ENCODE results near the gene SH3RF3. TPM values are rescaled to one million over a fixed set of nuclear protein-coding genes. Genes with fewer than 3 reads are reported as not detected.

The SH3RF3 gene
- total RNA-seq, 1 donor from 2014 or later = 7.3 TPM

- Histone ChIP-seq H2AFZ (ENCODE audit: low read depth, low read length) (no peak overlapping the region), H3K4me1 (ENCODE audit: insufficient read depth, low read length) (peaks cover 25% of the 10 kb centered on the region), H3K4me3 (ENCODE audit: insufficient read depth, low read depth, low read length) (no peak overlapping the region), H3K79me2 (ENCODE audit: insufficient read depth, low read length) (peaks cover 14% of the 10 kb centered on the region), H3K9me3 (ENCODE audit: insufficient read depth, low read depth, low read length) (no peaks in the 10 kb centered on the region), H3K9ac (ENCODE audit: low read length) (peak overlapping the region; percentile 35), H3K4me2 (ENCODE audit: low read length) (peak overlapping the region; percentile 78), H3K27me3 (ENCODE audit: insufficient read depth, low read length) (peaks cover 12% of the 10 kb centered on the region), H3K27ac (ENCODE audit: low read depth, low read length) (peak overlapping the region; percentile 76), H4K20me1 (ENCODE audit: insufficient read depth, low read length) (peaks cover 8% of the 10 kb centered on the region), H3K36me3 (ENCODE audit: insufficient read depth, low read length) (no peaks in the 10 kb centered on the region)
- TF ChIP-seq, protein P1, sequence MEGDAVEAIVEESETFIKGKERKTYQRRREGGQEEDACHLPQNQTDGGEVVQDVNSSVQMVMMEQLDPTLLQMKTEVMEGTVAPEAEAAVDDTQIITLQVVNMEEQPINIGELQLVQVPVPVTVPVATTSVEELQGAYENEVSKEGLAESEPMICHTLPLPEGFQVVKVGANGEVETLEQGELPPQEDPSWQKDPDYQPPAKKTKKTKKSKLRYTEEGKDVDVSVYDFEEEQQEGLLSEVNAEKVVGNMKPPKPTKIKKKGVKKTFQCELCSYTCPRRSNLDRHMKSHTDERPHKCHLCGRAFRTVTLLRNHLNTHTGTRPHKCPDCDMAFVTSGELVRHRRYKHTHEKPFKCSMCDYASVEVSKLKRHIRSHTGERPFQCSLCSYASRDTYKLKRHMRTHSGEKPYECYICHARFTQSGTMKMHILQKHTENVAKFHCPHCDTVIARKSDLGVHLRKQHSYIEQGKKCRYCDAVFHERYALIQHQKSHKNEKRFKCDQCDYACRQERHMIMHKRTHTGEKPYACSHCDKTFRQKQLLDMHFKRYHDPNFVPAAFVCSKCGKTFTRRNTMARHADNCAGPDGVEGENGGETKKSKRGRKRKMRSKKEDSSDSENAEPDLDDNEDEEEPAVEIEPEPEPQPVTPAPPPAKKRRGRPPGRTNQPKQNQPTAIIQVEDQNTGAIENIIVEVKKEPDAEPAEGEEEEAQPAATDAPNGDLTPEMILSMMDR (IDR thresholded peaks at IDR 0.05; ENCODE audit: insufficient read depth, low read depth, low read length) = no peak
- Mint-ChIP-seq H3K4me1 (ENCODE audit: low read depth, unreplicated experiment) (peaks cover 30% of the 10 kb centered on the region), H3K9me3 (ENCODE audit: unreplicated experiment) (no peaks in the 10 kb centered on the region), H3K27me3 (ENCODE audit: low read depth, unreplicated experiment) (peaks cover 21% of the 10 kb centered on the region), H3K36me3 (ENCODE audit: low read depth, unreplicated experiment) (no peaks in the 10 kb centered on the region), H3K4me3 (ENCODE audit: unreplicated experiment) (peak overlapping the region; percentile 68), H3K27ac (ENCODE audit: unreplicated experiment) (peak overlapping the region; percentile 97)
- DNase-seq (ENCODE audit: low read depth) (peak; percentile 99), FAIRE-seq (peak; percentile 95)
Observed at GRCh38 chr2:109125593-109126500, 3.2 kb upstream of the SH3RF3 start.

- Histone ChIP-seq H4K20me1 (ENCODE audit: insufficient read depth, low read length) (peaks cover 12% of the 10 kb centered on the region), H3K4me1 (ENCODE audit: insufficient read depth, low read length) (peaks cover 25% of the 10 kb centered on the region), H3K36me3 (ENCODE audit: insufficient read depth, low read length) (no peaks in the 10 kb centered on the region), H3K9me3 (ENCODE audit: insufficient read depth, low read depth, low read length) (no peaks in the 10 kb centered on the region), H3K4me2 (ENCODE audit: low read length) (peak overlapping the region; percentile 78), H3K27me3 (ENCODE audit: insufficient read depth, low read length) (peaks cover 9% of the 10 kb centered on the region), H3K79me2 (ENCODE audit: insufficient read depth, low read length) (peaks cover 20% of the 10 kb centered on the region), H3K27ac (ENCODE audit: low read depth, low read length) (peak overlapping the region; percentile 59), H3K9ac (ENCODE audit: low read length) (peak overlapping the region; percentile 35), H2AFZ (ENCODE audit: low read depth, low read length) (no peak overlapping the region), H3K4me3 (ENCODE audit: insufficient read depth, low read depth, low read length) (no peak overlapping the region)
- Mint-ChIP-seq H3K4me3 (ENCODE audit: unreplicated experiment) (no peak overlapping the region), H3K36me3 (ENCODE audit: low read depth, unreplicated experiment) (no peaks in the 10 kb centered on the region), H3K27me3 (ENCODE audit: low read depth, unreplicated experiment) (peaks cover 20% of the 10 kb centered on the region), H3K4me1 (ENCODE audit: low read depth, unreplicated experiment) (peaks cover 31% of the 10 kb centered on the region), H3K9me3 (ENCODE audit: unreplicated experiment) (no peaks in the 10 kb centered on the region), H3K27ac (ENCODE audit: unreplicated experiment) (peak overlapping the region; percentile 97)
- FAIRE-seq (peak; percentile 97), DNase-seq (ENCODE audit: low read depth) (peak; percentile 90)
- no peak for TF ChIP-seq EZH2 (IDR thresholded peaks at IDR 0.05; ENCODE audit: insufficient read depth, low read length)
- TF ChIP-seq, protein P1 (IDR thresholded peaks at IDR 0.05; ENCODE audit: insufficient read depth, low read depth, low read length) = no peak
Observed at GRCh38 chr2:109126501-109126860, 2.5 kb upstream of the SH3RF3 start.

GRCh38 chr2:109127556-109127955 is 1.4 kb upstream of the SH3RF3 start:
- no peaks in the 10 kb centered on the region for H3K36me3 ChIP-seq (ENCODE audit: insufficient read depth, low read length)
- H3K4me3 ChIP-seq (ENCODE audit: insufficient read depth, low read depth, low read length) = no peak overlapping the region
- H3K79me2 ChIP-seq (ENCODE audit: insufficient read depth, low read length) = peaks cover 31% of the 10 kb centered on the region
- TF ChIP-seq, protein P1 (IDR thresholded peaks at IDR 0.05; ENCODE audit: insufficient read depth, low read depth, low read length) = no peak
- TF ChIP-seq EZH2 (IDR thresholded peaks at IDR 0.05; ENCODE audit: insufficient read depth, low read length) = no peak
- no peaks in the 10 kb centered on the region for H3K36me3 Mint-ChIP-seq (ENCODE audit: low read depth, unreplicated experiment)
- H3K4me2 ChIP-seq (ENCODE audit: low read length) = no peak overlapping the region
- H4K20me1 ChIP-seq (ENCODE audit: insufficient read depth, low read length) = peaks cover 23% of the 10 kb centered on the region
- FAIRE-seq (no peak), DNase-seq (ENCODE audit: low read depth) (no peak)
- H3K27ac Mint-ChIP-seq (ENCODE audit: unreplicated experiment) = no peak overlapping the region
- H3K4me1 Mint-ChIP-seq (ENCODE audit: low read depth, unreplicated experiment) = peaks cover 33% of the 10 kb centered on the region
- H3K9me3 ChIP-seq (ENCODE audit: insufficient read depth, low read depth, low read length) = no peaks in the 10 kb centered on the region
- no peak overlapping the region for H3K9ac ChIP-seq (ENCODE audit: low read length)
- peak overlapping the region; percentile 78 for H3K4me3 Mint-ChIP-seq (ENCODE audit: unreplicated experiment)
- H3K27me3 Mint-ChIP-seq (ENCODE audit: low read depth, unreplicated experiment) = peaks cover 14% of the 10 kb centered on the region
- H3K4me1 ChIP-seq (ENCODE audit: insufficient read depth, low read length) = peaks cover 25% of the 10 kb centered on the region
- no peak overlapping the region for H2AFZ ChIP-seq (ENCODE audit: low read depth, low read length)
- peaks cover 3% of the 10 kb centered on the region for H3K27me3 ChIP-seq (ENCODE audit: insufficient read depth, low read length)
- H3K9me3 Mint-ChIP-seq (ENCODE audit: unreplicated experiment) = no peaks in the 10 kb centered on the region
- H3K27ac ChIP-seq (ENCODE audit: low read depth, low read length) = no peak overlapping the region
